GM12864 (cell line): ENCODE data around the gene GALNT6.

ENCODE experiments used
- DNase-seq: peaks from one replicate; pipeline ENCODE4 v3.0.0-alpha.2; 2011; ENCODE audit warnings: low read depth
- H3K4me3 ChIP-seq: 2 replicates; pipeline ENCODE4 v1.5.1; 2011; ENCODE audit warnings: mild to moderate bottlenecking, low read depth, low read length, control low read depth
- TF ChIP-seq, protein P1 (sequence below): IDR thresholded peaks from 2 replicates; pipeline ENCODE4 v1.5.1; 2011; ENCODE audit warnings: low read depth, mild to moderate bottlenecking, moderate library complexity, low read length, control low read depth, inconsistent platforms; ENCODE audit errors: missing control alignments

The GALNT6 gene

GRCh38 chr12:51417826-51418225 lies 26.6 kb upstream of the GALNT6 start:
- no peak for DNase-seq
- TF ChIP-seq, protein P1, sequence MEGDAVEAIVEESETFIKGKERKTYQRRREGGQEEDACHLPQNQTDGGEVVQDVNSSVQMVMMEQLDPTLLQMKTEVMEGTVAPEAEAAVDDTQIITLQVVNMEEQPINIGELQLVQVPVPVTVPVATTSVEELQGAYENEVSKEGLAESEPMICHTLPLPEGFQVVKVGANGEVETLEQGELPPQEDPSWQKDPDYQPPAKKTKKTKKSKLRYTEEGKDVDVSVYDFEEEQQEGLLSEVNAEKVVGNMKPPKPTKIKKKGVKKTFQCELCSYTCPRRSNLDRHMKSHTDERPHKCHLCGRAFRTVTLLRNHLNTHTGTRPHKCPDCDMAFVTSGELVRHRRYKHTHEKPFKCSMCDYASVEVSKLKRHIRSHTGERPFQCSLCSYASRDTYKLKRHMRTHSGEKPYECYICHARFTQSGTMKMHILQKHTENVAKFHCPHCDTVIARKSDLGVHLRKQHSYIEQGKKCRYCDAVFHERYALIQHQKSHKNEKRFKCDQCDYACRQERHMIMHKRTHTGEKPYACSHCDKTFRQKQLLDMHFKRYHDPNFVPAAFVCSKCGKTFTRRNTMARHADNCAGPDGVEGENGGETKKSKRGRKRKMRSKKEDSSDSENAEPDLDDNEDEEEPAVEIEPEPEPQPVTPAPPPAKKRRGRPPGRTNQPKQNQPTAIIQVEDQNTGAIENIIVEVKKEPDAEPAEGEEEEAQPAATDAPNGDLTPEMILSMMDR = no peak

GRCh38 chr12:51415931-51416330 lies 24.7 kb upstream of the GALNT6 start:
- H3K4me3 ChIP-seq = no peak overlapping the region
- no peak for DNase-seq
- TF ChIP-seq, protein P1 = no peak

More at GRCh38 chr12:51417826-51418225, 26.6 kb upstream of the GALNT6 start:
- H3K4me3 ChIP-seq = no peak overlapping the region

DNA sequence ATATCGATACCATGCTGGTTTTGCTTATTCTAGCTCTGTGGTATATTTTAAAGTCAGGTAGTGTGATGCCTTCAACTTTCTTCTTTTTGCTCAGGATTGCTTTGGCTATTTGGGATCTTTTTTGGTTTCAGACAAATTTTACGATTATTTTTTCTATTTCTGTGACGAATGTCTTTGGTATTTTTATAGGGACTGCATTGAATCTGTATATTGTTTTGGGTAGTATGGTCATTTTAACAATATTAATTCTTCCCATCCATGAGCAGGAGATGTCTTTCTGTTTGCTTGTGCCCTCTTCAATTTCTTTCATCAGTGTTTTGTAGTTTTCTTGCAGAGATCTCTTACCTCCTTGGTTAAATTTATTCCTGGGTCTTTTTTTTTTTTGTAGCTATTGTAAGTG lies 22.6 kb upstream of the GALNT6 start:
- TF ChIP-seq, protein P1 = no peak
- DNase-seq = no peak
- no peak overlapping the region for H3K4me3 ChIP-seq

DNA sequence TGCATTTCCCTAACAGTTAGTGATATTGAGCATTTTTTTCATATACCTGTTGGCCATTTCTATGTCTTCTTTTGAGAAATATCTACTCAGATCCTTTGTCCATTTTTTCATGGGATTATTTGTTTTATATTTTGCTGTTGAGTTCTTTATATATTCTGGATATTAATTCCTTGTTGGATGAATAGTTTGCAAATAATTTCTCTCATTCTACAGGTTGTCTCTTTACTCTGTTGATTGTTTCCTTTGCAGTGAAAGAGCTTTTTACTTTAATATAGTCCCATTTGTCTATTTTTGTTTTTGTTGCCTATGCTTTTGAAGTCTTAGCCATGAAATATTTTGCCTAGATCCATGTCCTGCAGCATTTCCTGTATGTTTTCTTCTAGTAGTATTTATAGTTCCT lies 21.9 kb upstream of the GALNT6 start:
- TF ChIP-seq, protein P1 = no peak
- H3K4me3 ChIP-seq = no peak overlapping the region

DNA sequence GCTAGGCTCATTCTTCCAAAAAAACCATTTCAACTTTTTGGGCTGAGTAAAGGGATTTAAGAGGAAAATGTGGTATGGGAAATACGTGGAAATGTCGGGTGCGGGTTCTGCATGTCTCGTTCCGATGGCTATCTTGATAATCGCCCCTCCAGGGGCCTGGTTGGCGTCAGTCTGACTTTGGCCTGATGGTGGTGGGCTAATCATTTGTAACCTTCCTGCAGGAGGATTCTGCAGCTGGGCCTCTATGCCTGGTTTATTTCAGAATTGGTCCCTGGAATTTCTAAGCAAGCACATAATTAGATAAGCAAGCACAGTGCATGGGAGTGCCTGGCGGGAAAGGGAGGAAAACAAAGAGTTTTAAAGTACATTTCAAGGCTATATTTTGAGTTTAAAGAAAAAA lies 18.6 kb upstream of the GALNT6 start:
- TF ChIP-seq, protein P1 = no peak
- no peak overlapping the region for H3K4me3 ChIP-seq
- DNase-seq = no peak

More for the DNA sequence above, 21.9 kb upstream of the GALNT6 start:
- DNase-seq = no peak

DNA sequence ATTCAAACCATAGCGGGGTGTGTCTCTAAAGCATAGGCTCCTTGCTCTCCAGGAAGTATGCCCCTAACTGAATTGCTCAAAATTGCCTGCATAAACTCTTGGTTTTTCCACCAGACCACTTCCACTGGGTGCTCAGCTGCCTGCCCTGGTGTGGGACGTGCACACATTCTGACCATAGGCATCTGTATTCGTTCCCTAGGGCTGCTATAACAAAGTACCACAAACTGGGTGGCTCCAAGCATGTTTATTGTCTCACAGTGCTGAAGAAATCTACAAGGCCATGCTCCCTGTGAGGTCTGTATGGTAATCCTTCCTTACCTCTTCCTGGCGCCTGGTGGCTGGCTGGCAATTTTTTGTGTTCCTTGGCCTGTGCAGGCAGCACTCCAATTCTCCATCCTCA lies 16.4 kb upstream of the GALNT6 start:
- TF ChIP-seq, protein P1 = no peak
- no peak overlapping the region for H3K4me3 ChIP-seq
- no peak for DNase-seq

DNA sequence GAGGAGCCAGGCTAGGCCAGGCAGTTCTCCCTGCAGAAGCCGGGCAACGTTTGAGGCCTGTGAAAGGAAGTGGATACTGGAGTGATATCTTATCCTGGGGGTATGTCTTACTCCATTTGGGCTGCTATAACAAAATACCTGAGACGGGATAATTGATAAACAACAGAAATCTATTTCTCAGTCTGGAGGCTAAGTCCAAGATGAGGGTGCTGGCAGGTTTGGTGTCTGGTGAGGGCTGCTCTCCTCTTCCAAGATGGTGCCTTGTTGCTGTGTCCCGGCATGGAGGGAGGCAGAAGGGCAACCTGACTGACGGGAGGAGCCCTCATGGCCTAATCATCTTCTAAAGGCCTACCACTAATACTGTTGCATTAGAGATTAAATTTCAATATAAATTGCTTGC lies 15.7 kb upstream of the GALNT6 start:
- H3K4me3 ChIP-seq = no peak overlapping the region
- no peak for DNase-seq
- TF ChIP-seq, protein P1 = no peak
